Common myeloid progenitor, CD34-positive (primary cell): ENCODE data around the gene BRPF3.

Source experiments
- CTCF ChIA-PET: fragments of 350-600 bp; sonication (Branson Sonifier 250); formaldehyde crosslinking; loops from one replicate; lab custom pipeline; 2021; ENCODE audit warnings: antibody characterized with exemption; lab: Charles Lee
- POLR2A ChIA-PET: fragments of 350-600 bp; sonication (Branson Sonifier 250); formaldehyde crosslinking; loops from one replicate; lab custom pipeline; 2021; ENCODE audit warnings: antibody characterized with exemption; lab: Charles Lee
- DNase-seq, 3 donors: peaks; one replicate each; pipeline versions ENCODE4 v3.0.0 to v3.0.0-alpha.2; 2013
- H3K27ac ChIP-seq, 2 experiments: 1 replicate in 1 of 2; 2 replicates in 1 of 2; pipeline ENCODE4 v1.7.0; 2013; ENCODE audit warnings: inconsistent platforms in 2 of 2, low read length in 2 of 2, mild to moderate bottlenecking in 2 of 2, low read depth in 1 of 2, moderate library complexity in 1 of 2; ENCODE audit not compliant: severe bottlenecking in 2 of 2, insufficient read depth in 1 of 2, poor library complexity in 1 of 2
- H3K27me3 ChIP-seq, 5 experiments: replicated peaks in 2 of 5; 1 replicate in 3 of 5; 2 replicates in 2 of 5; pipeline versions ENCODE4 v1.6.1 to v1.7.0; 2013; ENCODE audit warnings: low read length in 4 of 5, mild to moderate bottlenecking in 2 of 5, moderate library complexity in 2 of 5, inconsistent platforms in 1 of 5; ENCODE audit not compliant: insufficient read depth in 5 of 5, control insufficient read depth in 4 of 5
- H3K36me3 ChIP-seq, 4 experiments: 1 replicate in 2 of 4; 2 replicates in 2 of 4; pipeline versions ENCODE4 v1.6.1 to v1.7.0; 2013; ENCODE audit warnings: low read length in 3 of 4, control low read depth in 1 of 4, mild to moderate bottlenecking in 1 of 4; ENCODE audit not compliant: control insufficient read depth in 4 of 4, insufficient read depth in 4 of 4
- H3K4me1 ChIP-seq, 4 experiments: 1 replicate in 3 of 4; 2 replicates in 1 of 4; pipeline versions ENCODE4 v1.6.1 to v1.7.1; 2013; ENCODE audit warnings: low read length in 3 of 4, mild to moderate bottlenecking in 3 of 4, control low read depth in 1 of 4, inconsistent platforms in 1 of 4, moderate library complexity in 1 of 4; ENCODE audit not compliant: control insufficient read depth in 4 of 4, insufficient read depth in 4 of 4; ENCODE audit errors: control extremely low read depth in 1 of 4
- H3K4me3 ChIP-seq, 7 experiments: 1 replicate in 4 of 7; 2 replicates in 3 of 7; pipeline versions ENCODE4 v1.5.1 to v1.7.0; 2013; ENCODE audit warnings: mild to moderate bottlenecking in 7 of 7, low read length in 6 of 7, moderate library complexity in 6 of 7, inconsistent platforms in 2 of 7, low read depth in 2 of 7, control low read depth in 1 of 7; ENCODE audit not compliant: insufficient read depth in 4 of 7, control insufficient read depth in 1 of 7; ENCODE audit errors: extremely low read depth in 1 of 7
- H3K9me3 ChIP-seq, 5 experiments: 1 replicate in 4 of 5; 2 replicates in 1 of 5; pipeline versions ENCODE4 v1.6.1 to v1.7.1; 2013; ENCODE audit warnings: low read length in 4 of 5, mild to moderate bottlenecking in 2 of 5, inconsistent platforms in 1 of 5, low read depth in 1 of 5, moderate library complexity in 1 of 5; ENCODE audit not compliant: control insufficient read depth in 4 of 5, insufficient read depth in 2 of 5; ENCODE audit errors: control extremely low read depth in 1 of 5
- WGBS: methylation state at CpG from one replicate; pipeline ENCODE4 v1.1.5; 2013; ENCODE audit not compliant: insufficient coverage; 5-methylcytosine and 5-hydroxymethylcytosine counted together

The BRPF3 gene

GRCh38 chr6:36198986-36199385 lies 2.4 kb downstream of the BRPF3 start:
- peaks cover 4 to 24% (median 17%) of the 10 kb centered on the region in 4 experiments for H3K4me1 ChIP-seq
- H3K9me3 ChIP-seq, result peaks cover 0 to 2% (median 0%) of the 10 kb centered on the region in 5 experiments
- no peak overlapping the region for H3K4me3 ChIP-seq
- H3K27me3 ChIP-seq, result no peaks in the 10 kb centered on the region
- WGBS, result 98% methylated on average over 6 of the region's 9 CpGs
- H3K36me3 ChIP-seq, result peaks cover 4 to 33% (median 20%) of the 10 kb centered on the region in 4 experiments
- DNase-seq, result no peak
- POLR2A ChIA-PET, result no interaction called here
- CTCF ChIA-PET, result interaction anchor here (1.0 to 1.5 kb wide), 3 partner anchors 11 to 104 kb away, joined by 3 to 4 read pairs (median 3); no protein-coding TSS in a partner anchor
- H3K27ac ChIP-seq, result no peak overlapping the region

GRCh38 chr6:36200154-36200891 lies 3.8 kb downstream of the BRPF3 start:
- Histone ChIP-seq H3K4me1 (peaks cover 7 to 33% (median 26%) of the 10 kb centered on the region in 4 experiments), H3K36me3 (peaks cover 4 to 41% (median 22%) of the 10 kb centered on the region in 4 experiments), H3K27ac (no peak overlapping the region), H3K9me3 (peaks cover 0 to 2% (median 0%) of the 10 kb centered on the region in 5 experiments), H3K27me3 (no peaks in the 10 kb centered on the region), H3K4me3 (no peak overlapping the region)
- POLR2A ChIA-PET, result no interaction called here
- 99% methylated on average over 19 of the region's 19 CpGs for WGBS
- CTCF ChIA-PET, result interaction anchor here (1.0 to 1.1 kb wide), 2 partner anchors 9 to 79 kb away, joined by 3 to 4 read pairs; no protein-coding TSS in a partner anchor
- DNase-seq, result no peak

GRCh38 chr6:36200998-36201596 lies 4.6 kb downstream of the BRPF3 start:
- H3K4me1 ChIP-seq, result peaks cover 5 to 26% (median 20%) of the 10 kb centered on the region in 4 experiments
- POLR2A ChIA-PET, result no interaction called here
- no peak overlapping the region for H3K27ac ChIP-seq
- WGBS, result 99% methylated on average over 15 of the region's 15 CpGs
- CTCF ChIA-PET, result no interaction called here
- peaks cover 0 to 2% (median 0%) of the 10 kb centered on the region in 5 experiments for H3K9me3 ChIP-seq
- no peak for DNase-seq
- H3K4me3 ChIP-seq, result no peak overlapping the region
- no peaks in the 10 kb centered on the region for H3K27me3 ChIP-seq
- H3K36me3 ChIP-seq, result peaks cover 6 to 48% (median 26%) of the 10 kb centered on the region in 4 experiments

- Histone ChIP-seq H3K9me3 (peaks cover 0 to 2% (median 0%) of the 10 kb centered on the region in 5 experiments), H3K4me1 (peaks cover 5 to 25% (median 19%) of the 10 kb centered on the region in 4 experiments), H3K36me3 (peaks cover 8 to 52% (median 28%) of the 10 kb centered on the region in 4 experiments), H3K4me3 (no peak overlapping the region), H3K27ac (no peak overlapping the region), H3K27me3 (no peaks in the 10 kb centered on the region)
- WGBS, result no CpG with 5 or more reads among the region's 3 CpGs
- POLR2A ChIA-PET, result no interaction called here
- no peak for DNase-seq
- CTCF ChIA-PET, result interaction anchor here (1.4 kb wide), 1 partner anchor 135 kb away, joined by 3 read pairs; no protein-coding TSS in a partner anchor
Observed at GRCh38 chr6:36201612-36202011, 5.1 kb downstream of the BRPF3 start.

GRCh38 chr6:36202101-36202500 lies 5.6 kb downstream of the BRPF3 start:
- Histone ChIP-seq H3K9me3 (peaks cover 0 to 2% (median 0%) of the 10 kb centered on the region in 5 experiments), H3K4me3 (no peak overlapping the region), H3K36me3 (peaks cover 8 to 56% (median 30%) of the 10 kb centered on the region in 4 experiments), H3K27me3 (no peaks in the 10 kb centered on the region), H3K4me1 (peaks cover 5 to 25% (median 19%) of the 10 kb centered on the region in 4 experiments), H3K27ac (no peak overlapping the region)
- DNase-seq, result no peak
- ChIA-PET POLR2A (no interaction called here), CTCF (interaction anchor here (1.4 to 1.9 kb wide), 2 partner anchors 81 to 135 kb away, joined by 3 read pairs; no protein-coding TSS in a partner anchor)
- WGBS, result 92% methylated on average over 2 of the region's 4 CpGs

GRCh38 chr6:36204068-36204753 lies 7.7 kb downstream of the BRPF3 start:
- H3K4me3 ChIP-seq, result peak overlapping the region in 4 of 7 experiments; percentile 20 to 52 (median 33)

More at GRCh38 chr6:36204068-36204753, 7.7 kb downstream of the BRPF3 start:
- peaks cover 22 to 76% (median 45%) of the 10 kb centered on the region in 4 experiments for H3K36me3 ChIP-seq
- ChIA-PET POLR2A (interaction anchor here (0.6 to 0.9 kb wide), 3 partner anchors 72 to 1268 kb away, joined by 3 to 4 read pairs (median 3); no protein-coding TSS in a partner anchor), CTCF (interaction anchor here (0.9 to 1.9 kb wide), 6 partner anchors 10 to 109 kb away, joined by 3 to 5 read pairs (median 4); no protein-coding TSS in a partner anchor)
- peak; percentile 78 to 95 (median 94) for DNase-seq
- peaks cover 5 to 23% (median 16%) of the 10 kb centered on the region in 4 experiments for H3K4me1 ChIP-seq
- H3K27me3 ChIP-seq, result no peaks in the 10 kb centered on the region
- H3K27ac ChIP-seq, result no peak overlapping the region
- peaks cover 0 to 2% (median 0%) of the 10 kb centered on the region in 5 experiments for H3K9me3 ChIP-seq
- 69% methylated on average over 6 of the region's 10 CpGs for WGBS
